HG02973 (cell line): ENCODE measurements around the gene FCER1A.

Source experiments
- ATAC-seq: cut with Tn5 transposase; IDR thresholded peaks from one replicate; pipeline ENCODE4 v1.9.1; 2021; ENCODE audit warnings: moderate library complexity; ENCODE audit not compliant: unreplicated experiment

Gene FCER1A

GRCh38 chr1:159302095-159302494 is at the start of gene FCER1A:
Gene FCER1A, plus strand, starts transcription at chr1:159302336. Its CDS starts 29 bp downstream, at chr1:159302365.
- ATAC-seq = no peak

GRCh38 chr1:159261311-159261710 is 40.8 kb upstream of the FCER1A start:
- no peak for ATAC-seq

GRCh38 chr1:159261721-159262494 is 40.2 kb upstream of the FCER1A start:
- ATAC-seq = no peak

- no peak for ATAC-seq
Observed at GRCh38 chr1:159266832-159267231, 35.3 kb upstream of the FCER1A start.

GRCh38 chr1:159274631-159275030 is 27.5 kb upstream of the FCER1A start:
- no peak for ATAC-seq

- no peak for ATAC-seq
Observed at GRCh38 chr1:159275891-159276290, 26.2 kb upstream of the FCER1A start.

GRCh38 chr1:159279773-159280172 is 22.4 kb upstream of the FCER1A start:
- no peak for ATAC-seq

- ATAC-seq = no peak
Observed at GRCh38 chr1:159282118-159282517, 20.0 kb upstream of the FCER1A start.

- no peak for ATAC-seq
Observed at GRCh38 chr1:159289060-159289459, 13.1 kb upstream of the FCER1A start.

GRCh38 chr1:159291424-159291823 is 10.7 kb upstream of the FCER1A start:
- ATAC-seq = no peak

GRCh38 chr1:159296706-159297375 is 5.3 kb upstream of the FCER1A start:
- ATAC-seq = no peak

GRCh38 chr1:159300146-159300545 is 2.0 kb upstream of the FCER1A start:
- ATAC-seq = no peak

GRCh38 chr1:159307346-159308020 is 5.3 kb downstream of the FCER1A start:
- no peak for ATAC-seq

- ATAC-seq = no peak
Observed at GRCh38 chr1:159311679-159312078, 9.5 kb downstream of the FCER1A start.

- ATAC-seq = no peak
Observed at GRCh38 chr1:159315381-159315780, 13.2 kb downstream of the FCER1A start.

GRCh38 chr1:159318784-159319551 is 16.8 kb downstream of the FCER1A start:
- no peak for ATAC-seq

GRCh38 chr1:159334797-159335196 is 32.7 kb downstream of the FCER1A start:
- no peak for ATAC-seq

- ATAC-seq = no peak
Observed at GRCh38 chr1:159338018-159338417, 35.9 kb downstream of the FCER1A start.

- ATAC-seq = no peak
Observed at GRCh38 chr1:159339536-159339935, 37.4 kb downstream of the FCER1A start.

GRCh38 chr1:159341736-159342135 is 39.6 kb downstream of the FCER1A start:
- ATAC-seq = no peak

GRCh38 chr1:159342761-159343425 is 40.8 kb downstream of the FCER1A start:
- ATAC-seq = no peak
